Ishikawa (cell line): ENCODE data around the gene BACH2.

Experiments
- CEBPB ChIP-seq: IDR thresholded peaks from 2 replicates; pipeline ENCODE4 v1.6.1; 2012
- CREB1 ChIP-seq: IDR thresholded peaks from 2 replicates; pipeline ENCODE4 v1.6.1; 2012; ENCODE audit warnings: low read depth
- EGR1 ChIP-seq: IDR thresholded peaks from 2 replicates; pipeline ENCODE4 v1.6.1; 2012
- EP300 ChIP-seq: IDR thresholded peaks from 2 replicates; pipeline ENCODE4 v1.6.1; 2012; ENCODE audit warnings: borderline replicate concordance
- FOXM1 ChIP-seq: IDR thresholded peaks from 2 replicates; pipeline ENCODE4 v1.6.1; 2012; ENCODE audit warnings: low read depth, borderline replicate concordance
- NFIC ChIP-seq: IDR thresholded peaks from 2 replicates; pipeline ENCODE4 v1.6.1; 2012
- RAD21 ChIP-seq: IDR thresholded peaks from 2 replicates; pipeline ENCODE4 v1.6.1; 2012; ENCODE audit warnings: low read depth
- TCF12 ChIP-seq: IDR thresholded peaks from 2 replicates; pipeline ENCODE4 v1.6.1; 2012; ENCODE audit warnings: low read depth
- TEAD4 ChIP-seq: IDR thresholded peaks from 2 replicates; pipeline ENCODE4 v1.6.1; 2012
- YY1 ChIP-seq: IDR thresholded peaks from 2 replicates; pipeline ENCODE4 v1.6.1; 2012; ENCODE audit warnings: low read depth
- ZBTB7A ChIP-seq: IDR thresholded peaks from 2 replicates; pipeline ENCODE4 v1.6.1; 2012; ENCODE audit warnings: low read depth
- TF ChIP-seq, protein P1 (sequence below): IDR thresholded peaks from 2 replicates; pipeline ENCODE4 v1.6.1; 2012; ENCODE audit warnings: low read depth, mild to moderate bottlenecking
- TF ChIP-seq, protein P2 (sequence below): IDR thresholded peaks from 2 replicates; pipeline ENCODE4 v1.6.1; 2012
- TF ChIP-seq, protein P3 (sequence below): IDR thresholded peaks from 2 replicates; pipeline ENCODE4 v1.6.1; 2012

The BACH2 gene

DNA sequence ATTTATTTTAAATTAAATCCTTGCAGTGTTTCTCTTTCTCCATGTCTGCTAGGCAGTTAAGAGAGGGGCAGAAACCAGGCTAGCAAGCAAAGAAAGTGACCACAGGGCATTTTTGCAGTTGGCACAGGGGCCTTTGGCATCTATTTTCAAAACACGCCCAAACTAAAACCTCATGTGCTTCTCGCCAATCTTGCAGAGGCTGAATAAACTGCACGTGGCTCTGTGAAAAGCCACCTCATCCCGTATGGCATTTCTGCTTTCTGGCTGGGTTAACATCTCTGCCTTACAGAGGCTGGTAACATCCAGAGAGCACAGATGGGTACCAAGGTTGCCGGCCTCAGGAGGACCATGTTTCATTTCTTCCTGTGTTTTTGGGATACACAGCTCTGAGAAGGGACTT is 347.8 kb downstream of the BACH2 start:
- TF ChIP-seq RAD21: no peak
- no peak for TF ChIP-seq TCF12
- no peak for TF ChIP-seq CEBPB
- TF ChIP-seq NFIC: no peak
- no peak for TF ChIP-seq CREB1
- TF ChIP-seq, protein P1, sequence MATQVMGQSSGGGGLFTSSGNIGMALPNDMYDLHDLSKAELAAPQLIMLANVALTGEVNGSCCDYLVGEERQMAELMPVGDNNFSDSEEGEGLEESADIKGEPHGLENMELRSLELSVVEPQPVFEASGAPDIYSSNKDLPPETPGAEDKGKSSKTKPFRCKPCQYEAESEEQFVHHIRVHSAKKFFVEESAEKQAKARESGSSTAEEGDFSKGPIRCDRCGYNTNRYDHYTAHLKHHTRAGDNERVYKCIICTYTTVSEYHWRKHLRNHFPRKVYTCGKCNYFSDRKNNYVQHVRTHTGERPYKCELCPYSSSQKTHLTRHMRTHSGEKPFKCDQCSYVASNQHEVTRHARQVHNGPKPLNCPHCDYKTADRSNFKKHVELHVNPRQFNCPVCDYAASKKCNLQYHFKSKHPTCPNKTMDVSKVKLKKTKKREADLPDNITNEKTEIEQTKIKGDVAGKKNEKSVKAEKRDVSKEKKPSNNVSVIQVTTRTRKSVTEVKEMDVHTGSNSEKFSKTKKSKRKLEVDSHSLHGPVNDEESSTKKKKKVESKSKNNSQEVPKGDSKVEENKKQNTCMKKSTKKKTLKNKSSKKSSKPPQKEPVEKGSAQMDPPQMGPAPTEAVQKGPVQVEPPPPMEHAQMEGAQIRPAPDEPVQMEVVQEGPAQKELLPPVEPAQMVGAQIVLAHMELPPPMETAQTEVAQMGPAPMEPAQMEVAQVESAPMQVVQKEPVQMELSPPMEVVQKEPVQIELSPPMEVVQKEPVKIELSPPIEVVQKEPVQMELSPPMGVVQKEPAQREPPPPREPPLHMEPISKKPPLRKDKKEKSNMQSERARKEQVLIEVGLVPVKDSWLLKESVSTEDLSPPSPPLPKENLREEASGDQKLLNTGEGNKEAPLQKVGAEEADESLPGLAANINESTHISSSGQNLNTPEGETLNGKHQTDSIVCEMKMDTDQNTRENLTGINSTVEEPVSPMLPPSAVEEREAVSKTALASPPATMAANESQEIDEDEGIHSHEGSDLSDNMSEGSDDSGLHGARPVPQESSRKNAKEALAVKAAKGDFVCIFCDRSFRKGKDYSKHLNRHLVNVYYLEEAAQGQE: no peak

DNA sequence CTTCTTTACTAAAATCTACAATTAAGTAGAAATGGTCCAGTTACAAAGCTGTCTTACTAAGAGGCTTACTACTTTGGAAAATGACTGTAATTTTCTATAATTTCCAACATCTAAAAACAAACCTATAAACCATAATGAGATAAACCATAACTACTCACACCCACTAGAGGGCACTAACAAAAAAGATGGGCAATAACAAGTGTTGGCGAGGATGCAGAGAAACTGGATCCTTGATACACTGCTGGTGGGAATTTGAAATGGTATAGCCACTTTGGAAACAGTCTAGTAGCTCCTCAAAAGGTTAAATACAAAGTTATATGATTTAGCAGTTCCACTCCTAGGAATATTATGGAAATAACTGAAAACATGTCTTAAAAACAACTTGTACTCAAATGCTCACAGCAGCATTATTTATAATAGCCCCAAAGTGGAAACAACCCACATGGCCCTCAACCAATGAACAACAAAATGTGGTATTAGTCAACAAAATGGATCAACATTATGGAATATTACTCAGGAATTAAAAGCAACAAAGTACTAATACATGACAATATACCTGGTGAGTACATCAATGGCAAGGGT is 351.7 kb downstream of the BACH2 start:
- TF ChIP-seq FOXM1 (no peak), RAD21 (peak; percentile 47)

DNA sequence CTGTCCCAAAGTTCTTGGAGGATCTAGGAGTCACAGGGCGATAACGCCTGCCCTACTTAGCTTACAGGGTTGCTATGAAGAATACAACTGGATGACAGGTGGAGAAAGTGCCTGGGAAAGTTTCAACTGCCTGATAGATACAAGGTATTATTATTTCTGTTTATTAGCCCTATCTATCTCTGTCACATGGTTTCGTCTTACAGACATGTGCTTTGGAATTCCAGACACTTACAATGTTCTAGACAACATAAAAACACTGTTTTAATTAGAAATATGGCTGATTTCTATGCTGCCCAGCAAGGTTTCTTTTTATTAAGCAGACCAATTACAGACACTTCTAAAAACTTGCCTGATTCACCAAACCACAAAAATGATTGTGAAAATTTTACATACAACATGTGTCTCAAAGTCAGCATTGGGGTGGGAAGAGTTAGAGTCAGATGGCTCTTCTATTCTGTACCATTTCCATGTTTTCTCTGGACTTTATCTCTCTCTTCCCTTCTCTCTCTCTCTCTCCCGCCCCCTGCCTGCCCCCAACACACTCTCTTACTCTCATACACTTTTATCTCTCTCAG is 352.4 kb downstream of the BACH2 start:
- TF ChIP-seq YY1 (no peak), RAD21 (no peak)

DNA sequence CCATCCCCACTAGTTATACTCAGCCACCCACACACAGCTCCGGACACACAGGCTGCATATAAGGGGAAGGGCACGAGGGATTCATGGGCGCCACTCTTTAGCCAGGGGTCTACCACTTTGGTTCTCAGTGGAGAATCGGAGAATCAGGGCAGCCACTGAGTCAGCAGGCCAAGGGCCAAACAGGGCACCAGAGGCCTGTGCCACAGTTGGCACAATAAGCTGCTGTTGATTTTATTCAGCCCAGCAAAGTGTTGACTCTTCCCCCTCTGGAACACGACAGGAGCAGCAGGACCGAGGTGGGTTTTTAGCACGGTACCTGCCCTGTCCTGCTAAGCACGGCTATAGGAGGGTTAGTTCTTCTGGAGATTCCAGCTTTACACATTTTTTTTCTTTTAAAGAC is 354.0 kb downstream of the BACH2 start:
- TF ChIP-seq YY1: no peak
- TF ChIP-seq, protein P1: no peak
- TF ChIP-seq RAD21: no peak
- TF ChIP-seq ZBTB7A: no peak
- TF ChIP-seq EP300: no peak
- TF ChIP-seq TEAD4: no peak
- no peak for TF ChIP-seq TCF12

DNA sequence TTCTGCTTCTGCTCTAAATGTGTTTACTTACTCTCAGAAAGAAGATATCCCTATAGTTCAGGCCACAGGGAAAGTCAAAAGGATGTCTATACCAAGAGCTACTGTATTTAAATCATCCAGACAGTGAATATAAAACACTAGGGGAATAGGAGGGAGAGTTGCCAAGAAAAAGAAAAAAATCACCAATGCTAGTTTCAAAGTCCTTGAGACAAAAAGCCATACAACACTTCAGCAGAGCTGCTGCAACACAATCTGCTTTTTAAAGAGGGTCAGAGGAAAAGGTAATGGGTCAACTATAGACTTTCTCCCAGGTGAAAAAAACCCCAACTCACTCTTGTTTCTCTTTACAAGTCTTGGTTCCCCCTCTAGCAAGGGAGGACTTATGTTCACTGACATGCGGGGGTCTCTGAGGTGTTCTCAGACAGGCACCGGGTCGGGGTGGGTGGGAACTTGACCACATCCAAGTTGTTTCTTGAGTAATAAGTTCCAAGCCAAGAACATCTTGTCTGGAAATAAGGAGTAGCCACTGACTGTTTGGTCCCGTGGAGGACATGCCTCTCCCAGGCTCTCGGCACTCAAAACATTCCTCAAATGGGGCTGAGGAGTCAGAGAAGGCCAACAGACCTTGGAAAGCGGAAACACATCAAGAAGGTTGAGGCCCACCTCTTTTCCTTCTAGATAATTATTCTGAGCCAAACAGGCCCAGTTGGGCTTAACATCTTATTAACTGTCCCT is 354.7 kb downstream of the BACH2 start:
- TF ChIP-seq YY1: no peak
- TF ChIP-seq EGR1: no peak
- TF ChIP-seq RAD21: no peak
- TF ChIP-seq ZBTB7A: no peak
- TF ChIP-seq EP300: no peak
- TF ChIP-seq, protein P2, sequence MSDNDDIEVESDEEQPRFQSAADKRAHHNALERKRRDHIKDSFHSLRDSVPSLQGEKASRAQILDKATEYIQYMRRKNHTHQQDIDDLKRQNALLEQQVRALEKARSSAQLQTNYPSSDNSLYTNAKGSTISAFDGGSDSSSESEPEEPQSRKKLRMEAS: no peak
- TF ChIP-seq, protein P1: no peak
- TF ChIP-seq TCF12: no peak
- TF ChIP-seq, protein P3, sequence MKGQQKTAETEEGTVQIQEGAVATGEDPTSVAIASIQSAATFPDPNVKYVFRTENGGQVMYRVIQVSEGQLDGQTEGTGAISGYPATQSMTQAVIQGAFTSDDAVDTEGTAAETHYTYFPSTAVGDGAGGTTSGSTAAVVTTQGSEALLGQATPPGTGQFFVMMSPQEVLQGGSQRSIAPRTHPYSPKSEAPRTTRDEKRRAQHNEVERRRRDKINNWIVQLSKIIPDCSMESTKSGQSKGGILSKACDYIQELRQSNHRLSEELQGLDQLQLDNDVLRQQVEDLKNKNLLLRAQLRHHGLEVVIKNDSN: no peak
- no peak for TF ChIP-seq FOXM1
